ENCODE data around the gene IGSF21.

IGSF21 gene

DNA sequence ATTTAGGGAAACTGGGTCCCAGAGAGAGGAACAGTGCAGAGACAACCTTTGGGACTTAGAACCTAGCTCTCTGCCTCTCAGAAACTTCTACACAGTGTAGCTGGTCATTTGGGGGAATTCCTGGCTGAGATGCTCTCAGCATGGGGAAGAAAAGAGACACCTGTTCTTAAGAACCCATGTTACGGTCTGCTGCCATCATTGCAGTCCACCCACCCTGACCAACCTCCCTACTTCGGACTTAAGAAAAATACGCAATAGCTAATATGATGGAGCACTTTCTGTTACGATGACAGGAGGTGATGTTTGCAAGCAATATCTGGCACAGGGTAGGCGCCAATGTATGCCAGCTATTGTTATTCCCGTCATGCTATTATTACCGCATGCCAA is 177.9 kb downstream of the IGSF21 start:
- no peak for DNase-seq (ENCODE audit: low read depth)
- no peak overlapping the region for H3K4me3 ChIP-seq (ENCODE audit: low read length)
- TF ChIP-seq, protein P1, sequence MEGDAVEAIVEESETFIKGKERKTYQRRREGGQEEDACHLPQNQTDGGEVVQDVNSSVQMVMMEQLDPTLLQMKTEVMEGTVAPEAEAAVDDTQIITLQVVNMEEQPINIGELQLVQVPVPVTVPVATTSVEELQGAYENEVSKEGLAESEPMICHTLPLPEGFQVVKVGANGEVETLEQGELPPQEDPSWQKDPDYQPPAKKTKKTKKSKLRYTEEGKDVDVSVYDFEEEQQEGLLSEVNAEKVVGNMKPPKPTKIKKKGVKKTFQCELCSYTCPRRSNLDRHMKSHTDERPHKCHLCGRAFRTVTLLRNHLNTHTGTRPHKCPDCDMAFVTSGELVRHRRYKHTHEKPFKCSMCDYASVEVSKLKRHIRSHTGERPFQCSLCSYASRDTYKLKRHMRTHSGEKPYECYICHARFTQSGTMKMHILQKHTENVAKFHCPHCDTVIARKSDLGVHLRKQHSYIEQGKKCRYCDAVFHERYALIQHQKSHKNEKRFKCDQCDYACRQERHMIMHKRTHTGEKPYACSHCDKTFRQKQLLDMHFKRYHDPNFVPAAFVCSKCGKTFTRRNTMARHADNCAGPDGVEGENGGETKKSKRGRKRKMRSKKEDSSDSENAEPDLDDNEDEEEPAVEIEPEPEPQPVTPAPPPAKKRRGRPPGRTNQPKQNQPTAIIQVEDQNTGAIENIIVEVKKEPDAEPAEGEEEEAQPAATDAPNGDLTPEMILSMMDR (conservative IDR thresholded peaks at IDR 0.05; ENCODE audit: low read length): no peak

DNA sequence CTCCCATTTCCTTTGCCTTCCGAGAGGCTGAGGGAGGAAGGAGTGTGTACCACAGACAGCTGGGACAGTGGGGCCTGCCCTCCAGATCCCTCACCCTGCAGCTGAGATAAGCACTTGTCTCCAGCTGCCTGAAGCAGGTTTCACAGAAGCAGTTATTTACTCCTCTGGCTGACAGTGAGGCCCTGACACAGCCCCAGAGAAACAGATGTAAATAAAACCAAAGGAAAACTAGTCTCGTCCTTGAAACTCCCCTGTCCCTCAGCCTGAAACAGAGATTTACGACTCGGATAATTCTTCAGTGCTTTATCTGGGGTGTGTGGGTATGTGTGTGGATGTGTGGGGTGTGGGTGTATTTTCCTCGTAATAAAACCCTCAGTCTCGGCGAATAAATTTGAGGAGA is 181.1 kb downstream of the IGSF21 start:
- H3K4me3 ChIP-seq (ENCODE audit: low read length): no peak overlapping the region
- DNase-seq (ENCODE audit: low read depth): no peak
- TF ChIP-seq, protein P1 (conservative IDR thresholded peaks at IDR 0.05; ENCODE audit: low read length): no peak

DNA sequence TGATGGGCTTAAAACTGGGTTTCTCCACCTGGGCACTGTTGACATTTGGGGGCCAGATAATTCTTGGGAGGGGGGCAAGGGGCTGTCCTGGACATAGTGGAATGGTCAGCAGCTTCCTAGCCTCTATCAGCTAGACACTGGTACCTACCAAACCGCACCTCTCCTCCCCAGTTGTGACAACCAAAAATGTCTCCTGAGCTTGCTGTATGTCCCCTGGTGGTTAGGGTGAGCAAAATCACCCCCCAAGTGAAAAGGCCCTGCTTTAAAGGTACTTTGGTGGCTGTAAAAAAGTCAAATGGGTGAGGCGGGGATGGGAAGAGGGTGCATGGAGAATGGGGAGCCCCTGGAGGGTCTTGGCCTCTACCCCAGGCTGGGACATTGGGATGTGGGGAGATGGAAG is 182.0 kb downstream of the IGSF21 start:
- no peak for DNase-seq (ENCODE audit: low read depth)
- TF ChIP-seq, protein P1 (conservative IDR thresholded peaks at IDR 0.05; ENCODE audit: low read length): no peak
- no peak overlapping the region for H3K4me3 ChIP-seq (ENCODE audit: low read length)

DNA sequence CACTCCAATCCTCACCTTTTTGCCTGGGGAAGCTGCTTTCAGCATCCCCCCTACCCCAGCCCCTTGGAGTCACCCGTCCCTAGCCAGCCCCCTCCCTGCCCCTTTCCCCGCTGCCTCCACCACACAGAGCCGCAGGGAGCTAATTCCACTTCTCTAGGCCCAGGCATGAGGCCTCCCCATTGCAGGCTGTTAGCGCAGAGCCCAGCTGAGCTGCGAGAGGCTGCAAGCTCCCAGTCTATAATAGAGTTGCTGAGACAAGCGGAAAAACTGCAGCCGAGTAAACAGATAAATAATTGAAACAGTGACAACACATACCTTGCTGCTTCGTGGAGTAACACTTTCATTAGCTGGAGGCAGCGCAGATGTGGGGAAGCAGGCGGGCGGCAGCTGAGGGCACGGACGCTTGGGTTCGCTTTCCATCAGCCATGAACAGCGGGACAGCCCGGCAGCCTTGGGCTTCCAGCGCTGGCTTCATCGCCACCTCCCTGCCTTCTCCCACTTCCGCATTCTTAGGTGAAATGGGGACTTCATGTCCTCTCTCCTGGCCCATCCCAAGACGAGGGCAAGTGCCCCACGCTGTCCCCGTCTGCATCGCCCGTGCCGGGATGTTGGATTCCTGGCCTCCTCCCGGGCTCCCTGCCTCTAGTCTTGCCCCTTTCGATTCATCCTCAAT is 183.3 kb downstream of the IGSF21 start:
- no peak for DNase-seq (ENCODE audit: low read depth)
- no peak overlapping the region for H3K4me3 ChIP-seq (ENCODE audit: low read length)
- TF ChIP-seq, protein P1 (conservative IDR thresholded peaks at IDR 0.05; ENCODE audit: low read length): no peak

DNA sequence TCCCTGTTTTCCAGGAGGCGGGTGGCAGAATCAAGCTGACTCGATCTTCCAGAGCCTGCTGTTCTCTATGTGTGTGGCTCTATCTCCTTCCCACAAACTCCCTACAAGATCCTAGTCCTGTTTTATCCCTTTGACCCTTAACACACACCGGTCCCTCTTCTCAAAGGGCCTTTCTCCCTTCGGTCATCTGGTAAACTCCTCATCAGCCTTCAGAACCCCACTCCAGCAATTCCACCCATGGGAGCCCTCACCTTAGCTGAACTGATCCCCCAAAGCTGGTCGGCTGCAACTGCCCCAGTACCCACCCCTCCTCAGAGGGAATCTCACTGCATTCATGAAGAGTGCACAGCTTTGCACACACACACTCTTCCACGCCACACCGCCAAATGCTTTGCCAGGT is 184.9 kb downstream of the IGSF21 start:
- no peak overlapping the region for H3K4me3 ChIP-seq (ENCODE audit: low read length)
- TF ChIP-seq, protein P1 (conservative IDR thresholded peaks at IDR 0.05; ENCODE audit: low read length): no peak
- no peak for DNase-seq (ENCODE audit: low read depth)

DNA sequence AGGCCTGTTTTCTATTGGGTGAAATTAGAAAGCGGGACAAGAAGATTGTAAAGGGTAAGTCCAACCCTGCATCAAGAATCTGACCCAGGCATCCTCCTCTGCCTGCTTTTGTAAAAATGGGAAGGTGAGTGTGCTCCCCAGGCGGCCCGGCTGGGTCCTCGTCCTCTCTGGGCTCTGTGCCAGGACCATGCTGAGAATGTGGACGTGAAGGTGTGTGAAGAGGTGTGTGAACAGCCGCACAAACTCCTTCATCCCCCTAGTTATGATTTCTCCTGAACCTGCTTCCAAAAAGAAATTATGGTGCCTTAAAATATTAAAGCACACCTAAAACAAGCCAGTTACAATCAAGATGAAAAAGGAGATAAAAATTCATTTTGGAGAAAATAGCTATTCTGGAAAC is 185.7 kb downstream of the IGSF21 start:
- DNase-seq (ENCODE audit: low read depth): no peak
- no peak overlapping the region for H3K4me3 ChIP-seq (ENCODE audit: low read length)
- TF ChIP-seq, protein P1 (conservative IDR thresholded peaks at IDR 0.05; ENCODE audit: low read length): no peak

DNA sequence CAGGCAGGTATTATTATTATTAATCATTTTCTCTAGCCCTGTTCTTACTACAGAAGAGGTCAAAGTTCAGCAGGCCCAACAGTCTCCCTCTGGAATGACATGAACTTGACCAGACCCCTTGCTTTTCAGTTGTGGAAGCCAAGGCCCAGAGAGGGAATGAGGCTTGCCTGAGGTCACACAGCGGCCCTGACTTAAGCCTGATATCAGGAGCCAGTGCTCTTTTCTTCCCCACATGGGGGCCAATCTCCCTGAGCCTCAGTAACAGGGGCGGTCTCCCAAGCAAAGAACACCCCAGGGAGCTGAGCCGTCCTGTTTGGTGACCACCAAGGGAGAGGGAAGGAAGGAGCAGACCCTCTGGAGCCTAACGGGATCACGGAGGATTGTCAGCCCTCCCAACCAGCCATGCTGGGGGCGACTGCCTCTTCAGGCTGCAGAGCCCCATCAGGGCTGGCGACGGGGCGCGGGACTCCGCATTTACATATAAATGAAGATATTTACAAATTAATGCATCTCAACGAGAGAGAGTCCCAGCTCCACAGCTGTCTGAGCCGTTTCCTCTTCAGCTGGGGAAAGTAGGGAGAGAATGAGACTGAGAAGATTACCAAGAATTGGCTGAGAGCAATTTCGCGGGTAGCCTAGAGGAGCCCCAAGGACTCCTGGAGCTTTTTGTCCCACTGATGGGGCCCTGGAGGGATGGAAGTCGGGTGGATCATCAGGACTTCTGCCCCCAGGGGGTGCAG is 187.0 kb downstream of the IGSF21 start:
- no peak overlapping the region for H3K4me3 ChIP-seq (ENCODE audit: low read length)
- DNase-seq (ENCODE audit: low read depth): no peak
- TF ChIP-seq, protein P1 (conservative IDR thresholded peaks at IDR 0.05; ENCODE audit: low read length): no peak

All from AG10803 (cell line).